Measurements from ENCODE around the gene GSAP. TPM values are rescaled to one million over a fixed set of nuclear protein-coding genes. Genes with fewer than 3 reads are reported as not detected.

Gene GSAP
- polyA plus RNA-seq, 1 donor from 2014 or later = 0.21 TPM

- H3K27ac ChIP-seq (ENCODE audit: low read length) = no peak overlapping the region
- no peaks in the 10 kb centered on the region for H3K9me2 ChIP-seq (ENCODE audit: insufficient read depth, low read length)
- H3K4me2 ChIP-seq (ENCODE audit: low read length) = no peak overlapping the region
- H3K4me3 ChIP-seq (ENCODE audit: low read length) = no peak overlapping the region
- no peaks in the 10 kb centered on the region for H3K9me3 ChIP-seq (ENCODE audit: low read length)
- H3K36me3 ChIP-seq (ENCODE audit: insufficient read depth, low read length) = no peaks in the 10 kb centered on the region
- no peaks in the 10 kb centered on the region for H3K27me3 ChIP-seq (ENCODE audit: insufficient read depth, low read depth, low read length)
- no peaks in the 10 kb centered on the region for H3K79me2 ChIP-seq (replicated peaks; ENCODE audit: insufficient read depth, low read length)
- no peaks in the 10 kb centered on the region for H4K20me1 ChIP-seq (ENCODE audit: insufficient read depth)
- H3K9ac ChIP-seq (ENCODE audit: low read length) = no peak overlapping the region
- H3F3A ChIP-seq (ENCODE audit: insufficient read depth, low read length, poor library complexity, severe bottlenecking) = no peaks in the 10 kb centered on the region
- no peak overlapping the region for H2AFZ ChIP-seq (ENCODE audit: low read depth, low read length)
- peak; percentile 41 for TF ChIP-seq POLR2AphosphoS5 (IDR thresholded peaks at IDR 0.05)
- no peak for TF ChIP-seq MXI1 (conservative IDR thresholded peaks at IDR 0.05; ENCODE audit: poor library complexity, severe bottlenecking)
- TF ChIP-seq SMC3 (conservative IDR thresholded peaks at IDR 0.05; ENCODE audit: poor library complexity) = no peak
- peak; percentile 12 for TF ChIP-seq REST (IDR thresholded peaks at IDR 0.05; ENCODE audit: borderline replicate concordance)
These were observed 28.0 kb downstream of the GSAP start for GRCh38 chr7:77388055-77388641.

- Histone ChIP-seq H3K9me3 (ENCODE audit: low read length) (no peaks in the 10 kb centered on the region), H3F3A (ENCODE audit: insufficient read depth, low read length, poor library complexity, severe bottlenecking) (no peaks in the 10 kb centered on the region), H3K9ac (ENCODE audit: low read length) (no peak overlapping the region), H2AFZ (ENCODE audit: low read depth, low read length) (no peak overlapping the region), H3K9me2 (ENCODE audit: insufficient read depth, low read length) (no peaks in the 10 kb centered on the region), H3K4me3 (ENCODE audit: low read length) (no peak overlapping the region), H3K36me3 (ENCODE audit: insufficient read depth, low read length) (no peaks in the 10 kb centered on the region), H3K4me2 (ENCODE audit: low read length) (no peak overlapping the region), H3K27ac (ENCODE audit: low read length) (no peak overlapping the region), H3K27me3 (ENCODE audit: insufficient read depth, low read depth, low read length) (no peaks in the 10 kb centered on the region), H4K20me1 (ENCODE audit: insufficient read depth) (no peaks in the 10 kb centered on the region), H3K79me2 (replicated peaks; ENCODE audit: insufficient read depth, low read length) (no peaks in the 10 kb centered on the region)
- TF ChIP-seq TAF1 (IDR thresholded peaks at IDR 0.05; ENCODE audit: low read depth) (no peak), REST (IDR thresholded peaks at IDR 0.05; ENCODE audit: borderline replicate concordance) (peak; percentile 98), POLR2AphosphoS5 (IDR thresholded peaks at IDR 0.05) (peak; percentile 63)
These were observed 29.9 kb downstream of the GSAP start for GRCh38 chr7:77386165-77386822.

GRCh38 chr7:77383333-77383740, 32.8 kb downstream of the GSAP start:
- Histone ChIP-seq H3K9ac (ENCODE audit: low read length) (no peak overlapping the region), H2AFZ (ENCODE audit: low read depth, low read length) (no peak overlapping the region), H3K36me3 (ENCODE audit: insufficient read depth, low read length) (no peaks in the 10 kb centered on the region), H3K4me3 (ENCODE audit: low read length) (no peak overlapping the region), H3K9me2 (ENCODE audit: insufficient read depth, low read length) (no peaks in the 10 kb centered on the region), H3K27me3 (ENCODE audit: insufficient read depth, low read depth, low read length) (no peaks in the 10 kb centered on the region), H3K4me2 (ENCODE audit: low read length) (no peak overlapping the region), H3K27ac (ENCODE audit: low read length) (no peak overlapping the region), H3K9me3 (ENCODE audit: low read length) (no peaks in the 10 kb centered on the region), H3F3A (ENCODE audit: insufficient read depth, low read length, poor library complexity, severe bottlenecking) (no peaks in the 10 kb centered on the region), H3K79me2 (replicated peaks; ENCODE audit: insufficient read depth, low read length) (no peaks in the 10 kb centered on the region), H4K20me1 (ENCODE audit: insufficient read depth) (no peaks in the 10 kb centered on the region)
- no peak for TF ChIP-seq SMC3 (conservative IDR thresholded peaks at IDR 0.05; ENCODE audit: poor library complexity)
- TF ChIP-seq POLR2AphosphoS5 (IDR thresholded peaks at IDR 0.05) = no peak
- TF ChIP-seq CTCF (IDR thresholded peaks at IDR 0.05; ENCODE audit: poor library complexity, severe bottlenecking) = no peak
- no peak for TF ChIP-seq TAF1 (IDR thresholded peaks at IDR 0.05; ENCODE audit: low read depth)
- TF ChIP-seq MXI1 (conservative IDR thresholded peaks at IDR 0.05; ENCODE audit: poor library complexity, severe bottlenecking) = no peak
- TF ChIP-seq REST (IDR thresholded peaks at IDR 0.05; ENCODE audit: borderline replicate concordance) = no peak
- no peak for TF ChIP-seq EZH2 (IDR thresholded peaks at IDR 0.05; ENCODE audit: borderline replicate concordance, insufficient read depth, low read length, poor library complexity, severe bottlenecking)
- TF ChIP-seq RAD21 (conservative IDR thresholded peaks at IDR 0.05) = no peak
